BLaER1 treated with 17β-estradiol and CSF1 and Interleukin-3, amounts not matched to agents 10 nM and 100 nM (cell line): Measurements from ENCODE around the gene TMEM229A.
"Not testable (repeated sequence)": the region's sequence is repeated elsewhere in the genome, so short reads cannot be mapped to it uniquely, and the experiment has no call there.

Experiments
- H3K27ac ChIP-seq, 11 experiments: shearing (Covaris generic); formaldehyde crosslinking; 2 replicates each; pipeline ENCODE4 v1.8.1; 2022
- H3K27me3 ChIP-seq, 11 experiments: shearing (Covaris generic); formaldehyde crosslinking; 2 replicates each; pipeline ENCODE4 v1.8.1; 2022
- H3K36me3 ChIP-seq, 11 experiments: shearing (Covaris generic); formaldehyde crosslinking; 2 replicates each; pipeline ENCODE4 v1.8.1; 2022
- H3K4me1 ChIP-seq, 10 experiments: shearing (Covaris generic); formaldehyde crosslinking; 2 replicates each; pipeline ENCODE4 v1.8.1; 2022
- H3K4me2 ChIP-seq, 11 experiments: shearing (Covaris generic); formaldehyde crosslinking; 2 replicates each; pipeline ENCODE4 v1.8.1; 2022
- H3K4me3 ChIP-seq, 10 experiments: shearing (Covaris generic); formaldehyde crosslinking; 2 replicates each; pipeline ENCODE4 v1.8.1; 2022
- H3K9ac ChIP-seq, 11 experiments: shearing (Covaris generic); formaldehyde crosslinking; 2 replicates each; pipeline ENCODE4 v1.8.1; 2022
- H3K9me3 ChIP-seq, 11 experiments: shearing (Covaris generic); formaldehyde crosslinking; replicated peaks in 1 of 11; 2 replicates each; pipeline ENCODE4 v1.8.1; 2022
- H4K20me1 ChIP-seq, 11 experiments: shearing (Covaris generic); formaldehyde crosslinking; 2 replicates each; pipeline ENCODE4 v1.8.1; 2022
- Cebpa-rat ChIP-seq, 11 experiments: shearing (Covaris generic); IDR thresholded peaks; 2 replicates each; pipeline ENCODE4 v1.8.1; 2022

TMEM229A gene

DNA sequence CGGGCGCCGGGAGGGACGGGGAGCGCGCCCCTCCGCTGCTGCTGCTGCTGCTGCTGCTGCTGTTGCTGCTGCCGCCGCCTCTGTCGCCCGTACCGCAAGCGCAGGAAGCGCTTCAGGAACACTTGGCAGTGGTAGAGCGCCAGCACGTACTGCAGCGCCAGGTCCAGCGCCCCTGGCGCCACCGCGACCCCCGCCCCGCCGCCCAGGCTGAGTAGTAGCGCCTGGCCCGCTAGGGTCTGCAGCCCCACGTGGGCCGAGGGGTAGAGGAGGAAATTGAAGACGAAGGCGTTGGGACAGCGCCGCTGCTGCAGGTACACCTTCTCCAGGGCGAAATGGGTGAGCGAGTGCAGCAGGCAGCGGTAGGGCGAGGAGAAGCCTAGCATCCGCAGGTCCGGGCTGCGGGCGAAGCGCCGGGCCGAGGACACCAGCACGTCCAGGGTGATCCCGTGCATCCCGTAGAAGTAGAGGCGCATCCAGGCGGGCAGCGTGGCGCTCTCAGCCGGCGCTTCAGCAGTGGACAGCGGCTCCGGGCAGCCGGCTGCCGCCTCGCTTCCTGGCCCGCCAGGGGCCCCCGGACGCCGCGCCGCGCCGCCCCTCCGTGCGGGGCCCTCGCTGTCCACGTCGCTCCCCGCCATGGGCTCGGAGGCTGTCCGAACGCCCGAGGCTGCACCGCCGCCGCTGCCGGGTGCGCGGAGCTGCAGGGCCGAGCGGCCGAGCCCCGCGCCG is at the start of gene TMEM229A:
Gene TMEM229A (minus strand): TSS at position 699 of the 726 bp plus-strand sequence. CDS start 64 bp downstream, at position 635.
- Histone ChIP-seq H3K27ac (no peak within 1 kb of the TSS), H3K27me3 (no peaks in the 10 kb centered on the region), H3K4me1 (no peaks in the 10 kb centered on the region), H4K20me1 (no peaks in the 10 kb centered on the region), H3K4me2 (no peak within 1 kb of the TSS), H3K9me3 (peaks cover 22 to 26% (median 24%) of the 10 kb centered on the region in 11 experiments), H3K4me3 (no peak within 1 kb of the TSS), H3K9ac (no peak within 1 kb of the TSS), H3K36me3 (no peaks in the 10 kb centered on the region)
- TF ChIP-seq Cebpa-rat (IDR thresholded peaks at IDR 0.05), result no peak

DNA sequence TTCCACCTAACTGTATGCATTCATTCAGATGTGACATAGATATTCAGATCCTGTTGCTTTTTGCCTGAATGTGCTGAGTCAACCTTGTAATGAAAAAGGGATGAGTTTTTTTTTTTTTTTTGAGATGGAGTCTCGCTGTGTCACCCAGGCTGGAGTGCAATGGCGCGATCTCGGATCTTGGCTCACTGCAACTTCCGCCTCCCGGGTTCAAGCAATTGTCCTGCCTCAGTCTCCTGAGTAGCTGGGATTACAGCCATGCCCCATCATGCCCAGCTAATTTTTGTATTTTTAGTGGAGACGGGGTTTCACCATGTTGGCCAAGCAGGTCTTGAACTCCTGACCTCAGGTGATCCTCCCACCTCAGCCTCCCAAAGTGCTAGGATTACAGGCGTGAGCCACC is 49.4 kb upstream of the TMEM229A start:
- not testable (repeated sequence) for H4K20me1 ChIP-seq, H3K4me2 ChIP-seq, H3K9ac ChIP-seq, H3K27ac ChIP-seq, H3K4me3 ChIP-seq, H3K36me3 ChIP-seq, H3K27me3 ChIP-seq
- Histone ChIP-seq H3K4me1 (peaks cover 0 to 20% (median 10%) of the 10 kb centered on the region in 10 experiments; a peak in 11 of 20 replicates), H3K9me3 (peaks cover 0 to 10% (median 0%) of the 10 kb centered on the region in 11 experiments; a peak in 2 of 22 replicates)

DNA sequence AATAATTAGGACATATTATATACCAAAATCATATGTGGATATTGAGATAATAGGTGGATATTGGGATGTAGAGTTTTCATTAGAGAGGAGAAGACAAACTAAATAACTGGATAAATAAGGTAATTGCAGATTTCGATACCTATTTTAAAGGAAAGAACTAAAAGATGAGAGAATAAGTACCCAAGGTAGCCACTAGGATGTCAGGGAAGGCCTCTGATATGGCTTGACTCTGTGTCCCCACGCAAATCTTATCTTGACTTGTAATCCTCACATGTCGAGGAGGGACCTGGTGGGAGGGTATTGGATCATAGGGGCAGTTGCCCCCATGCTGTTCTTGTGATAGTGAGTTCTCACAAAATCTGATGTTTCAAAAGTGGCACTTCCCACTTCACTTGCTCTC is 44.7 kb upstream of the TMEM229A start:
- Histone ChIP-seq H3K4me2 (no peak overlapping the region), H3K9me3 (peaks cover 0 to 4% (median 0%) of the 10 kb centered on the region in 11 experiments; a peak in 2 of 22 replicates), H3K4me1 (0 out of 20 replicates have a peak, but pooled peaks cover 0 to 5% (median 0%) of the 10 kb centered on the region in 10 experiments), H3K27ac (no peak overlapping the region), H4K20me1 (no peaks in the 10 kb centered on the region), H3K36me3 (no peaks in the 10 kb centered on the region), H3K27me3 (no peaks in the 10 kb centered on the region), H3K9ac (no peak overlapping the region), H3K4me3 (no peak overlapping the region)
- TF ChIP-seq Cebpa-rat (IDR thresholded peaks at IDR 0.05), result no peak

DNA sequence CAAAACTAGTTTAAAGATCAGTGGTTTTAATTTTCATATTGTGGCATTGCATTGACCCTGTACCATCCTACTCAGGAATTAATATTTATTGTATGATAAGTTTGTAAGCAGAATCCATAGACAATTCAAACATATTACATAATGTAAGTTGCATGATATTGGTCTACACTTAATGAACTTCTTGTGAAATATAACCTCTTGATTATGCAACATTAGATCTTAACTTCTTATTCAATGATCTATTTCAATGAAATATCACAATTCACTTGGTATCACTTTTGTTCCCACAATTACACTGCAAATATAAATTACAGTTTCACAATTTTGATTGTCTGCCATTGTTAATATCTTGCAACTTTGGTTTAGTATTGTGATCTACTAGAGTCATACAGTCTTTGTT is 44.0 kb upstream of the TMEM229A start:
- Histone ChIP-seq H3K9me3 (no peaks in the 10 kb centered on the region), H3K4me1 (0 out of 20 replicates have a peak, but pooled peaks cover 0 to 5% (median 0%) of the 10 kb centered on the region in 10 experiments), H3K27ac (no peak overlapping the region), H3K36me3 (no peaks in the 10 kb centered on the region), H3K9ac (no peak overlapping the region), H4K20me1 (no peaks in the 10 kb centered on the region), H3K4me3 (no peak overlapping the region), H3K4me2 (no peak overlapping the region), H3K27me3 (no peaks in the 10 kb centered on the region)
- TF ChIP-seq Cebpa-rat (IDR thresholded peaks at IDR 0.05), result no peak

DNA sequence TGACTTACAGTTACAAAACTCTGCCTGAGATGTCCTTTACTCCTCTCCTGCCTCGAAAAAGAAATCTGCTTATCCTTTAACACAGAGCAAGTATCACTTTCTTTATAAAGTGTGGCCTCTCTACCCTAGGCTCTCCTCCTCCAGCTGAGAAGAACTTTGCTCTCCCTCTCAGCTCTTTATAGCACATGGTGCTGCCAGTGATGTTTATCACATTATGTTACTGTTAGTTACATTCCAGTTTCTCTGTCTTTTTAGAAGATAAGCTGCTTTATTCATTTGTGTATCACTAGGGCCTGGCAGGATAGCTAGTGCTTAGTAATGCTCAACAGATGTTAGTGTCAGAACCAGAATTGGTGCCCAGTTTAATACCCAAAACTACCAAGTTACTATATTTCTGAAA is 41.1 kb upstream of the TMEM229A start:
- no peaks in the 10 kb centered on the region for H3K36me3 ChIP-seq
- H3K27ac ChIP-seq, result no peak overlapping the region
- H3K4me3 ChIP-seq, result no peak overlapping the region
- H3K27me3 ChIP-seq, result no peaks in the 10 kb centered on the region
- no peak for TF ChIP-seq Cebpa-rat (IDR thresholded peaks at IDR 0.05)
- no peaks in the 10 kb centered on the region for H3K9me3 ChIP-seq
- no peaks in the 10 kb centered on the region for H4K20me1 ChIP-seq
- H3K4me2 ChIP-seq, result no peak overlapping the region
- peaks cover 0 to 5% (median 0%) of the 10 kb centered on the region in 10 experiments; a peak in 1 of 20 replicates for H3K4me1 ChIP-seq
- H3K9ac ChIP-seq, result no peak overlapping the region

DNA sequence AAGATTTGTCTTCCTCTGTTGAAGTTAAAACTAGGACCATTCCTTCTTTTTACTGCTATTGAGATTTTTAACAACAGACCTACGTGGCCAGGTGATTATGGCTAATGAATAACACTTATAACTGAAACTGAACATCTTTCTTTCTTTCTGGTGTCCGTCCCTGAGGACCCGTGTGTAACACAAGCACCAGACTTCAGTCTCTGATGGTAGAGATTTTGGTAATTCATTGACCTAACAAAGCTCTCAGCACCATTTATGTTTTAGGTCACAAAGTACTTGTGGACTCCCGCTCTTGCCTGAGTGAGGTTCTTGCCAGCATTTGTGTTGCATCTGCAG is 40.4 kb upstream of the TMEM229A start:
- Histone ChIP-seq H3K4me3 (no peak overlapping the region), H3K27ac (no peak overlapping the region), H3K4me2 (no peak overlapping the region), H4K20me1 (no peaks in the 10 kb centered on the region), H3K9me3 (no peaks in the 10 kb centered on the region), H3K36me3 (no peaks in the 10 kb centered on the region), H3K9ac (no peak overlapping the region), H3K4me1 (peaks cover 0 to 5% (median 0%) of the 10 kb centered on the region in 10 experiments; a peak in 1 of 20 replicates), H3K27me3 (no peaks in the 10 kb centered on the region)
- TF ChIP-seq Cebpa-rat (IDR thresholded peaks at IDR 0.05), result no peak

DNA sequence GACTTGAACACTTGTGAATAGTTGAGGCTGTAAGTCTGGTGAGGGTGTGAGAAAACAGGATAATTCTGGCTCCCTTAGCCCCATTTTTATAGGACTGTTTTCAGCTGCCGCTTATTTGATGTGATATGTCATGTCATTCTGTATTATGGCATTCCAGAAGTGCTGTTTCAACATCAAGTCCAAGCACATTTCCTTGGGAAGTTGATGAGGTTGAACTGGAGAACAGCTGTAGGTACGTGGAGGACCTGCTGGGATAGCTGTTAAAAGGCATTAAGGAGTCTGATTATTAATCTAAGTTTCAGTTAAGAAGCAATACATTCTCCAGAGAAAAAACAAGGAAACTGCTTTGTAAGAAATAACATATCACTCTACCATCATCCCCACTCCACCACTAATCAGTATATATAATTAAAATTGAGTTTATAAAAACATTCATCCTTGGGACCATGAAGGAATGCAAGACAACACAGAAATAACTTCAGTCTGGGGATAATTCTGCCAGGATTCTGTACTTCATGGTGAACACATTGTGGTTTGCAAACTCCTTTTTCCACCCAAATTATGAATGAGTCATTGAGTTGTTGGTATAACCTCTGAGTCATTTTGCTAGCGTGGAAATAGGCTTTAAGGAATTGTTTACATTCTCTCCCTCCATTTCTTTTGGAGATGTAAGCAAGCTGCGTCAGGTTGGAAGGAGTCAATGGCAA is 39.9 kb upstream of the TMEM229A start:
- H3K36me3 ChIP-seq, result no peaks in the 10 kb centered on the region
- no peak overlapping the region for H3K27ac ChIP-seq
- no peak overlapping the region for H3K4me2 ChIP-seq
- H3K9me3 ChIP-seq, result no peaks in the 10 kb centered on the region
- no peaks in the 10 kb centered on the region for H3K27me3 ChIP-seq
- peaks cover 0 to 5% (median 0%) of the 10 kb centered on the region in 10 experiments; a peak in 1 of 20 replicates for H3K4me1 ChIP-seq
- H4K20me1 ChIP-seq, result no peaks in the 10 kb centered on the region
- TF ChIP-seq Cebpa-rat (IDR thresholded peaks at IDR 0.05), result no peak
- no peak overlapping the region for H3K4me3 ChIP-seq
- H3K9ac ChIP-seq, result no peak overlapping the region

DNA sequence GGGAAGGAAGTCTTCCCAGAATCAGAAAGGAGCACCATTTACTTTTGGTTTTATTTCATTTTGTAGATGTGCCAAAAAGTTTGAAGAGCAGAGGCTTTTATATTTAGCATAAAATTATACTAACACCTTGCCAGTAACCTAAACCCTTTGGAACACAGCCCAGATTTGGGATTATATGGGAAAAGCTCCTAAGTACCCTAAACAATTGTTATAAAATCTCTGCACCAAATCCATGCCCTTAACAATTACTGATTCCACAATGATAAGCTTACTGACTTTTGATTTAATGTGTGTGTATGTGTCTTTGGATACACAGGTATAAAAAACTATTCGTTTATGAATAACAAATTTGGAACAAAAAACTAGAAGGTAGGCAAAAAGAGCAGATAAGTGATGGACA is 39.0 kb upstream of the TMEM229A start:
- Histone ChIP-seq H3K27ac (no peak overlapping the region), H3K4me1 (peaks cover 0 to 5% (median 0%) of the 10 kb centered on the region in 10 experiments; a peak in 1 of 20 replicates), H3K36me3 (no peaks in the 10 kb centered on the region), H3K9ac (no peak overlapping the region), H3K4me2 (no peak overlapping the region), H3K9me3 (no peaks in the 10 kb centered on the region), H4K20me1 (no peaks in the 10 kb centered on the region), H3K27me3 (no peaks in the 10 kb centered on the region), H3K4me3 (no peak overlapping the region)
- no peak for TF ChIP-seq Cebpa-rat (IDR thresholded peaks at IDR 0.05)

DNA sequence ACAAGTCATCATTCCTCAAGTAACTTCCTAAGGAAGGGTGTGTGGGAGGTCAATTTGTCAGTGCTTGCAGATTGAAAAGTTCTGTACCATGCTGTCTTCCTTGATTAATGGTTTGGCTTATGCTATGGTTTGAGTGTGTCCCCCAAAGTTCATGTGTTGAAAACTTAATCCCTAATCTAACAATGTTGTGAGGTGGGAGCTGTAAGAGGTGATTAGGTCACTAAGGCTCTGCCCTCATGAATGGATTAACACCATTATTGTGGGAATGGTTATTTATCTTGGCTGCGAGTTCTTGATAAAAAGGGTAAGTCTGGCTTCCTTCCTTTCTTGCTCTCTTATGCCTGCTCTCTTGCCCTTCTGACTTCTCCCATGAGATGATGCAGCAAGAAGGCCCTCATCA is 29.3 kb upstream of the TMEM229A start:
- H3K4me3 ChIP-seq, result no peak overlapping the region

More for the DNA sequence above, 29.3 kb upstream of the TMEM229A start:
- Histone ChIP-seq H3K4me1 (no peaks in the 10 kb centered on the region), H3K4me2 (no peak overlapping the region), H3K27ac (no peak overlapping the region), H4K20me1 (no peaks in the 10 kb centered on the region), H3K9me3 (peaks cover 0 to 5% (median 0%) of the 10 kb centered on the region in 11 experiments; a peak in 1 of 22 replicates), H3K9ac (no peak overlapping the region), H3K27me3 (no peaks in the 10 kb centered on the region), H3K36me3 (no peaks in the 10 kb centered on the region)
- no peak for TF ChIP-seq Cebpa-rat (IDR thresholded peaks at IDR 0.05)
